Neural cell (in vitro differentiated cells): Measurements from ENCODE around the gene ZSCAN16.

Experiments used
- EZH2 ChIP-seq: fragments of 200-600, 300-800 bp; shearing (Covaris generic), sonication (generic); IDR thresholded peaks from 2 replicates; pipeline ENCODE4 v1.6.1; 2014; ENCODE audit warnings: antibody characterized with exemption, low read length, borderline replicate concordance, mild to moderate bottlenecking; ENCODE audit not compliant: insufficient read depth, poor library complexity, severe bottlenecking
- TF ChIP-seq, protein P1 (sequence below): fragments of 450-650 bp; IDR thresholded peaks from 2 replicates; pipeline ENCODE4 v1.5.1; 2014; ENCODE audit warnings: antibody characterized with exemption, mild to moderate bottlenecking, moderate library complexity; ENCODE audit not compliant: poor library complexity, severe bottlenecking

DNA sequence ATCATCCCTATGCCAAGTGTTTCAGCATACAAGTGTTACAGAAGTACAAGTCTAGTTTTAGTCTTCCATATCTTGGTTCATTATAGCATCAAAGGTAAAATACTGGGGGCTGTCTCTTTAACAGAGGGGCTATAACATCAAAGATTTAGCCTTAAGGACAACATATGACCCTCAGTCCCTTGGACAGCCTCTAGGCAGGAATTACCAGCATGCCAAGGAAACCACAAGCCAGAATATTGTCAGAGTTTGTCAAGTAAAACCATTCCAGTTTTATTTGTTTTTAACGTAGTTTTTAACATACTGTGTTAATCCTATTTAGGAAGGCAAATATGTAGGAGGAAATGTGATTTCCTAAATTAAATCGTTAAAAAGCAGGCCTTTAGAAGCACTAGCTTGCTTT is 35.8 kb downstream of the ZSCAN16 start:
- TF ChIP-seq, protein P1, sequence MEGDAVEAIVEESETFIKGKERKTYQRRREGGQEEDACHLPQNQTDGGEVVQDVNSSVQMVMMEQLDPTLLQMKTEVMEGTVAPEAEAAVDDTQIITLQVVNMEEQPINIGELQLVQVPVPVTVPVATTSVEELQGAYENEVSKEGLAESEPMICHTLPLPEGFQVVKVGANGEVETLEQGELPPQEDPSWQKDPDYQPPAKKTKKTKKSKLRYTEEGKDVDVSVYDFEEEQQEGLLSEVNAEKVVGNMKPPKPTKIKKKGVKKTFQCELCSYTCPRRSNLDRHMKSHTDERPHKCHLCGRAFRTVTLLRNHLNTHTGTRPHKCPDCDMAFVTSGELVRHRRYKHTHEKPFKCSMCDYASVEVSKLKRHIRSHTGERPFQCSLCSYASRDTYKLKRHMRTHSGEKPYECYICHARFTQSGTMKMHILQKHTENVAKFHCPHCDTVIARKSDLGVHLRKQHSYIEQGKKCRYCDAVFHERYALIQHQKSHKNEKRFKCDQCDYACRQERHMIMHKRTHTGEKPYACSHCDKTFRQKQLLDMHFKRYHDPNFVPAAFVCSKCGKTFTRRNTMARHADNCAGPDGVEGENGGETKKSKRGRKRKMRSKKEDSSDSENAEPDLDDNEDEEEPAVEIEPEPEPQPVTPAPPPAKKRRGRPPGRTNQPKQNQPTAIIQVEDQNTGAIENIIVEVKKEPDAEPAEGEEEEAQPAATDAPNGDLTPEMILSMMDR, result no peak
- no peak for TF ChIP-seq EZH2
